GM20431 (cell line): Measurements from ENCODE around the gene CACNA2D3.
"Not testable (repeated sequence)": the region's sequence is repeated elsewhere in the genome, so short reads cannot be mapped to it uniquely, and the experiment has no call there.

ENCODE experiments used
- in situ Hi-C: fragments of 300-500 bp; cut with MseI, MboI; formaldehyde crosslinking; loops from one replicate; pipeline ENCODE4 v1.15.0; 2020; ENCODE audit warnings: low sequenced_read_pairs; ENCODE audit not compliant: unreplicated experiment

Gene CACNA2D3

DNA sequence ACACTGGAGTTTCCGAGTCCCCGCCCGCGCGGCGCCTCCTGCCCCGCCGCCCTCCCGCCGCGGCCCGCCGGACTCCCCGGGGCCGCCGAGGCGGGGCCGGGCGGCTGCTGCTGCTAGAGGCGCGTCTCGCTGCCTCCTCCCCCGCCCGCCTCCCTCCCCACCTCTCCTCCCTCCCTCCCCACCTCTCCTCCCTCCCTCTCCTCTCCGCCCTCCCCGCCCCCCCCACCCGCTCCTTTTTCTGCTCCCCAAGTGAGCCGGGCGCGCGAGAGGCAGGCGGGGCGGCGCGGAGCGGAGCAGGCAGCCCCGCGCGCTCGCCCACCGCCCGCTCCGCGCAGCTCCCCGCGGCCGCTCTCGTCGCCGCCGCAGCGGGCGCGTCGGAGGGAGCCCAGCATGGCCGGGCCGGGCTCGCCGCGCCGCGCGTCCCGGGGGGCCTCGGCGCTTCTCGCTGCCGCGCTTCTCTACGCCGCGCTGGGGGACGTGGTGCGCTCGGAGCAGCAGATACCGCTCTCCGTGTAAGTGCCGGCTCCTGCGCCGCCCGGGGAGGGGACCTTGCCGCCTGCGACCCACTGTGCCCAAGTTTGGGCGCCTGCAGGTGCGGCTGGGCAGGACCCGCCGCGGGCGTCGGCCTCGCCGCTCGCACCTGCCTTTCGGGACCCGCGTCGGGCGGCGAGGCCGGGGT is at the start of gene CACNA2D3:
TSS of gene CACNA2D3 (plus strand) at position 229 of the 679 bp plus-strand sequence.
- in situ Hi-C loops, result no loop called here

- in situ Hi-C loops, result no loop called here
Observed at GRCh38 chr3:54073386-54073785, 49.0 kb upstream of the CACNA2D3 start.

DNA sequence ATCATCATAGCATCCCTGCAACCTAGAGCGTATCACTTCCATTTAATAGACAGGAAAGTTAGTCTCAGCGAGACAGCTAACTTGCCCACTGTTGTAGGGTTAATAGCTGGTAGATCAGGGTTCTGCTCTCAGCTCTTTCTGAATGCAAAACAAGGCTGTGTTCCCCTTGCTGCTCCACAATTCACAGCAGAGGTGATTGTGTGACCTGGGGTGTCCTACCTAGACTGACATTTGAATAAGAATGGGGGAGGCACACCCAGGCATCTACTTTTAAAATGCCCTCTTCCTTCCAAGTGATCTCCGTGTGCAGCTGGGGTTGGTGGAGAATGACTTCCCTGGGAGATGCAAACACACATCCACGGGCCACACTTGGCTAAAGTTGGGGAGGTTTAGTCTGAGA is 43.0 kb upstream of the CACNA2D3 start:
- in situ Hi-C loops, result no loop called here

GRCh38 chr3:54079730-54080325 is 42.5 kb upstream of the CACNA2D3 start:
- in situ Hi-C loops, result no loop called here

DNA sequence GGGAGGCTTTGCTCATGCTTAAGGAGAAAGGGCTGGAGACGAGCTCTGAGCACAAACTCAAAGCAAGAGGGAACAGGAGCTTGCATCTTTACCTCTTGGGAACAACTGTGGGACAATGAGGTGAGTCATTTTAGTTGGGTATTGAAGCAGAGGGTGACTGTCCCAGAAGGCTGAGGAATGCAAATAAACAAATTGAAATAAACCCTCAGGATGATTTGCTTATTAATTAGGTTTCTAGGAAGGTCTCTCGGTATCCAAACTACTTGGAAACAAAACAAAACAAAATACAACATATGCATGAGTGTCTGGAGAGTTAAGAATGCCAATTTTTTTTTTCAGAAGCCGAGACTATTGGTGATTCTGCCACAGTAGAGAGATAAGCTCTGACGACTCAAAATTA is 38.4 kb upstream of the CACNA2D3 start:
- in situ Hi-C loops, result no loop called here

DNA sequence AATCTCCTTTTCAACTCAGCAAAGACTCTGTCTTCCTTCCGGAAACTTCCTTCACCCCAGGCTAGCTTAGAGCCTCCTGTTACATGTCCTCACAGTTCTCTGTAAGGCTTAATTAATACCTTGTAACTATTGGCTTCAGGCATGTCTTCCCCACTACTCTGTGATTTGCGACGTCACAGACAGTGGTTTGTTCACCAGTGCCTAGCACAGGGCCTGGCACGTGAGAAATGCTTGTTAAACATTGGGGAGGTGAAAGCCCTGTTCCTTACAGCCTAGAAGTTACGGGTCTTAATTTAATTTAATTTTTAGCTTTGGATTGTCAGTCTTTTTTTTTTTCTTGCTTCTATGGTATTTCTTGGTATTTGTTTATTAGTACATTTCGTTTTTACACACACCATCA is 36.4 kb upstream of the CACNA2D3 start:
- in situ Hi-C loops, result no loop called here

DNA sequence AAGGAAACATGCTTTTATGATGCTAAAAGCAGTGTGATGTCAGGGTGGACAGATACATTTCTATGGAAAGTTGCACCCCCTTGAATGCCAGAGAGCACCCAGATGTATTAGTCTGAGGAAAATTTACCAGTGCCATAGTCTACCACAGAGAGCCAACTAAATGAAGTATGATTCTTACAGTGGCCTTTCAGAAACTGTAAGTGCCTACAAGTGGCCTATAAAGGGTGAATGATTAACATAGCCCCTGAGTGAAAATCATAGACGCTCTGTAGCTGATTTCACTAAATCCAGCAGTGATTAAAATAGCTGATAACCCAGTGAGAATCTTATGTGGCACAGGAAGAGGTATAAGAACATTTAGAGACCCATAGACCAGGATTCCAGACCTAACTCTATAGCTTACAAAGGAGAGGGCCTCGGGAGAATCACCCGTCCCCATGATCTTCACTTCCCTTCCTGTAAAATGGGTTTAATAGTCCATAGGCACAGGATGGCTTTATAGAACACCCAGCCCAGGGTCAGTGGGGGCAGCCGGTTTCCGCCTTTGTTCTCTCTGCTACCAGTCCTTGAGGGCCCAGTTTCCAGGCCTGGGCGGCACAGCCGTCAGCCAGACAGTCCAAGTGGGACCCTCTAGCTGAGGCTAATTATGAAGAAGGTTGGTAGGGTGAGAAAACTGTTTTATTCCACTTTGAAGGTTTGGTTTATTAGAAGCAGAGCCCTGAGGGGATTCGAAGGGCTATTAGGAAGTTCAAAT is 35.5 kb upstream of the CACNA2D3 start:
- in situ Hi-C loops, result no loop called here

DNA sequence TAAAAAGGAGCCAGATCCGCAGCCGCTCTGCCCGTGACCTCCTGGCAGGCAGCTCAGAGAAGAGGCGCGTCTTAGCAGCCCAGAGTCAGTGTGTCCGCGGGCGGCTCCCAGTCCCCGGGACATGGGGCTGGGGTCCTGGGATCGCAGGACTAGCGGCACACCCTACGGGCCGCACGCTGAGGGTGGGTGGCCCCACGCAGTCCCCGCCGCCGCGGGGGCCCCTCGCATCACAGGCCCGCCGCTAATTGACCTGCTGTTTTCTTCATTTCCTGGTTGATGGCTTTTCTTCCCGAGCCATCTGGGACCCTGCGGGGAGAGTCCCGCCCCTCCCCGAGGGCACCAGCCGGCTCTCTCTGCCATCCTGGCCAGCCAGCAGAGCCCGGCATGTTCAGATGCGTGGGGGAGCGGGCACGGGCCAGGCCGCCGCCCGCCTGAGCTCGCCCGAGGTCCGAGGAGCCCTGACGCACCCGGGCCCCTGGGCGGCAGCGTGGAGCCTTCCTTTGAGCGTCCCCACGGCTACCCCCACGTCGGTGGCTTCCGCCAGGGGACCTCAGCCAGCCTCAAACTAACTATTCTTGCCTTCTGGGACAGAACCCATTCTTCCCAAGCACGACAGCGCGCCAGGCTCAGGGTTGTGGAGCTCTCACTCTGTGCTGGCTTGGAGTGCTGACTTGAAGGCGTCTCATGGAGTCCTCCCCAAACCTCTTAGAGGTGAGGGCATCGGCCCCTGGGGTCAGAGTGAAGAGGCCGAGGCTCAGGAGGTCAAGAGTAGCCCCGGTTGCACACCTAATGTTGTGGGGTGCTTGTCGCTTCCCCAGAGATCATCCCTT is 34.6 kb upstream of the CACNA2D3 start:
- in situ Hi-C loops, result no loop called here

- in situ Hi-C loops, result no loop called here
Observed at GRCh38 chr3:54093491-54094248, 28.7 kb upstream of the CACNA2D3 start.

DNA sequence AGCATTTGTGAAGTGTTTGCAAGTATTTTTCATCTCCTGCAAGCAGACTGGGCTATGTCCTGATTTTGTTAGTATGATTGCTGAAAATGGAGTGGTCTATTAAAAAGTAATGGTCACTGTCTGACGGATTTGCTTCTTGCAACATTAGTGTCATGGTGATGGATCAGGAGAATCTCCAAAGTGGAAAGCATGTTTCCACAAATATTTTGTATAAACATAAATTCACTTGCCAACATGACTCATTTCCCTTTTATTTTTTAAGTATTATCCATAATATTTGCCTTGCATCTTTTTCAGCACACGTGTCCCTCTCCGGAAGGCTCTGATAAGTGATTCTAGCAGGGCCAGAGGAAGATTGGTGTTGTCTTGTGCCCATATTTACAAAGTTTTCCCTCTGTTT is 27.4 kb upstream of the CACNA2D3 start:
- in situ Hi-C loops, result no loop called here

DNA sequence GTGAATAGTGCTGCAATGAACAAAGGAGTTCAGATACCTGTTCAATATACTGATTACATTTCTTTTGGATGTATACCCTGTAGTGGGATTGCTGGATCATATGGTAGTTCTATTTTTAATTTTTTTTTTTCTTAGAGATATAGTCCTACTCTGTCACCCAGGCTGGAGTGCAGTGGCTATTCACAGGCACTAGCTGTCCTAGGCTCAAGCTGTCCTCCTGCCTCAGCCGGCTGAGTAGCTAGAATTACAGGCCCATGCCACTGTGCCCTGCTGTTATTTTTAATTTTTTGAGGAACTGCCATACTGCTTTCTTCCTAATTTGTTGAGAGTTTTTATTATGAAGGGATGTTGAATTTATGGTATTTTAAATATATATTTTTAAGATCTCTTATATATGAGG is 23.0 kb upstream of the CACNA2D3 start:
- in situ Hi-C loops, result no loop called here

DNA sequence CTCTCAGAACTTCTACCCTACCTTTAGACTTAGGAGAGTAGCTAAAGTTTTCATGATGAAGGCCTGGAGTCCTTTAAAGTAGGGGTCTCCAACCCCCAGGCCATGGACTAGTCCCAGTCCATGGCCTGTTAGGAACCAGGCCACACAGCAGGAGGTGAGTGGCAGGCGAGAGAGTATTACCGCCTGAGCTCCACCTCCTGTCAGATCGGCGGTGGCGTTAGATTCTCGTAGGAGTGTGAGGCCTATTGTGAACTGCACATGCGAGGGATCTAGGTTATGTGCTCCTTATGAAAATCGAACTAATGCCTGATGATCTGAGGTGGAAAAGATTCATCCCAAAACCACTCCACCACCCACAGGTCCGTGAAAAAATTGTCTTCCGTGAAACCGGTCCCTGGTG is 18.3 kb upstream of the CACNA2D3 start:
- in situ Hi-C loops, result no loop called here

GRCh38 chr3:54116129-54116528 is 6.2 kb upstream of the CACNA2D3 start:
- in situ Hi-C loops, result not testable (repeated sequence)

- in situ Hi-C loops, result no loop called here
Observed at GRCh38 chr3:54120657-54121413, 1.5 kb upstream of the CACNA2D3 start.

GRCh38 chr3:54121414-54122323 is 683 bp upstream of the CACNA2D3 start:
- in situ Hi-C loops, result no loop called here

DNA sequence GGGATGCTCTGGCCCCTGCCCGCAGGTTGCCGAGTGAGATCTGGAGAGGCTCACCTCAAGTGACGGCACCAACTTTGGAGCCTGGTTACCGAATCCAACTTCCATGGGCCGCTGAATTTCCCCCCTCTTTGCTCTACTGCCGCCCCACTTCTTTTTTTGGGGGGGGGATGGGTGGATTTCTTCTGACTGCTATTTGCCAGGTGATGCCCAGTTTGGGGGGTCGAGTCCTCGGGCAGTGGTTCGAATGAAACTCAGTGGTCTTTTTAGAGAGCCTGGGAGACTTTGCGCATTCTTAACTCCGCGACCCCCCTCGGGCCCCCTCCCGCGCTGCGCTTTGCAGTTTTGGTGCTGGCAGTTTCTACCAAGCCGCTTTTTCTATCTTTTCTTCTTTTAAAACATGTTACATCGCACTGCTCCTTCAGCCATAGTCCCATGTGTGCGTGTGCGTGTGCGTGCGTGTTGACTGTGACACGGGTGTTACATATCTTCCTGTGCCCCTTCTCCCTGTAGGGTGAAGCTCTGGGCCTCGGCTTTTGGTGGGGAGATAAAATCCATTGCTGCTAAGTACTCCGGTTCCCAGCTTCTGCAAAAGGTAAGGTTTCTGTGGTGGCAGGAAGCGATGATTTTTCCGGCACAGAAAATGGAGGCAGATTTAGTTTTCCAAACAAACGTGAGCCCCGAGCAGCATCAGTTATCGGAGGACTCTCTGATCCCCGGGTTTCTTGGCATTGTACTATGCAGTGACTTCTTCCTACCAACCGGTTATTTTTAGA is 837 bp downstream of the CACNA2D3 start:
- in situ Hi-C loops, result no loop called here

DNA sequence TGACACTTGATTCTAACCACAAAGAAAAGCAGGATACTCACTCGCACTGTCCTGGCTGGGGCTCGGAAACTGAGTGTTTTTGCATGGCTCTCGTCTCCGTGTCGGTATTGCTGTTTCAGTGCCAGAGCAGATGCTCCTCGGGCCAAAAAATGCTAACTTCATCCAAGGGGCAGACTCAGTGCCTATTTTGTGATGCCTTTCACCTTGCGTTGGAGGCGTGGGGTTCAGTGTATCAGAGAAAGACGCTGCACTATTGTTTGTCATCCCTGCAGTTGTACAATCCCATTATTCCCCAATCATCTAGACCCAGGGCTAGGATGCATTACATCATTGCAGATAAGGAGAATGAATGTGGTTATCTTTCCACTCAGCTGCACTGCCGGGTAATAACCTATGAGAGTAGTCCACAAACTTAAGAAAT is 1.4 kb downstream of the CACNA2D3 start:
- in situ Hi-C loops, result no loop called here
